HK-2 (cell line): ENCODE data around the gene PALLD.

Experiments
- DNase-seq: peaks from one replicate; pipeline ENCODE4 v3.0.0-alpha.2; 2018; ENCODE audit not compliant: unreplicated experiment

Gene PALLD

DNA sequence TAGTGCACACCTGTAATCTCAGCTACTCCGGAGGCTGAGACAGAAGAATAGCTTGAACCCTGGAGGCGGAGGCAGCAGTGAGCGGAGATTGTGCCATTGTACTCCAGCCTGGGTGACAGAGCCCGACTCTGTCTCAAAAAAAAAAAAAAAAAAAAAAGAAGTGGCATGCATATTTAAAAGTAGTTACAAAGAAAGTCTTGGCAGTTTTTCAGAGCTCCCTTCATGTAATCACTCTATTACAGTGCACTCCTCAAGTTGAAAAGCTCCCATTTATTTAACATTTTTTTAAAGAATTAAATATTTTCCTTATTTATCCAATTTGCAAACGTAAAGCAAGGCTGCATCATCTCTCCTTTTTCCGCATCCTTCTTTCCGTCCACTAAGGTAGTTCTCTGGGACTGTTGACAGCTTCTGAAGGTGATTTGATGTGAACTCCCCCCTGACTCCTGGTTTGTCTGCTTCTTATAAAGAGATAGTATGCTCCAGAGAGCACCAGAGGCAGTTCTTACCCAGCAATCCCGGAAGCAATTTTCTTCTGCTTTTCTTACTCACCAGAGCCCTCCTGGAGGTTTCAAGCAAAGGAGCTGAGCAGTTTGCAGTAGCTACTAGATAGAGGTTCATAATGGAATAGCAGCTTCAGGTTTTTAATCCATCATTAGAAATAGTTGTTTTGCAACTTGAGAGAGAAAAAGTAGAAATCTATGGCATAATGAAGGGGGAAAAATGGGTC lies 151.0 kb downstream of the PALLD start:
- DNase-seq = no peak

DNA sequence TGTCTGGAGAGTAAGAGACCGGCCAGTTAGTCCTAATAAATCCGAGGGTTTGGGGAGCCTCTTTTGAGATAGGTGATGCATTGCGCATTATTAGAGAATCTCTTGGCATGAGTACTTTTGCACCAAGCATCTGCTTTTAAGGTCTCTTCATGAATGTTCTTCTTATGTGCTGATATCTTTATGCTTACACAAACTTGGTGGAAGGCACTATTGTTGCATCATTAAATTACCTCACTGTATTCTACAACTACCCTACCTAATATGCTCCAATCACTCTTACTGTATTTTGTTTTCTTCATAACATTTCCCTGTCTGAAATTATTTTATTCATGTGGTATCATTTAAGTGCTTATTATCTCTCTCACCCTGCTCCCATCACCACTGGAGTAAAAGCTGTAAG lies 151.6 kb downstream of the PALLD start:
- no peak for DNase-seq

DNA sequence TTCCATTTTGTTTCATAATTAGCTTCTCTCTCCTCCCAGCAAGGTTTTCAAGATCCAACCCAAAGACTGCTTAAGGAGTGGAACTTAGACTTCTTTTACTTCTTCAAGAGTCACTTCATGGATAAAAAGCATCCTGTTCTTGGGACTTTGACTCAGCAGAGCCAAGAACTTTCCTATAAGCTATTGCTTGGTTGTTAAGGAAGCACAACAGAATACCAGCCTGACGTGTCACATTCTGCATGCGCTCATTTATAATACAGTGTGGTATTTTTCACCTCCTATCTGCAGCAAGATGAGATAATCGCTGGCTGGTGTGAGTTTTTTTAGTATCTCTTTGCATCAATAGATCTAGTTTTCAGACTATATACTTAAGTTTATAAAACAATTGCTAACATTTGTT lies 152.1 kb downstream of the PALLD start:
- no peak for DNase-seq

DNA sequence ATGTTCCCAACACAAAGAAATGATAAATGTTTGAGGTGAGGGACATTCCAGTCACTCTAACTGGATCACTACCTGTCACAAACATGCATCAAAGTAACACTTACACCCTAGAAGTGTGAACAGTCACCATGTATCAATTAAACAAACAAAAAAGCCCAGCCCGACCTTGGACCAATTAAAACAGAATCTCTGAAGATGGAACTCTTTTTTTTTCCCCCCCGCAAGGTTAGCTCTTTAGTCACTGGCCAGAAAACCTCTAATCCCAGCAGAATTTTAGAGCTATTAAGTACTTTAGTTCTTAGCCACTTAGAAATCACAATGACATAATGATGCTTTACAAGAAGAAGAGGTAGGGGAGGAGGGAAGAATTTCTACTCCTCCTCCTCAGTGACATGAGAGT lies 154.5 kb downstream of the PALLD start:
- DNase-seq = no peak

DNA sequence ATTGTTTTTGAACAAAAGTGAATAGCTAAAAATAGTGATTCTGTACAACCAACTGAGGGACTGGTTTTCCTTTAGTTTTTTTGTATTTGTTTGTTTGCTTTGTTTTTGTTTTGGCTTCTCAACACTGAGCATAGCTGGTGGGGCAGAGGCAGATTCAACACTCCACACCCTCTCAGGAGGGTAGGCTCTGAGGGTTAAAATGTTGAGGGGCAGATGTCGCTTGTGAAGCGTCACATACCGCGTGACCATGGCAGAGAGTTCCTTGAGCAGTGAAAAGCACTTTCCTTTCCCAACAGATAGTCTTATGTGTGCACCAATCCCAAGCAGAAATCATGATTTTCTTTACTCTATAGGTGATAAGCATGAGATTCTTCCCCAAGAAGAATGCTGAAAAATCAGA lies 155.0 kb downstream of the PALLD start:
- DNase-seq = no peak

DNA sequence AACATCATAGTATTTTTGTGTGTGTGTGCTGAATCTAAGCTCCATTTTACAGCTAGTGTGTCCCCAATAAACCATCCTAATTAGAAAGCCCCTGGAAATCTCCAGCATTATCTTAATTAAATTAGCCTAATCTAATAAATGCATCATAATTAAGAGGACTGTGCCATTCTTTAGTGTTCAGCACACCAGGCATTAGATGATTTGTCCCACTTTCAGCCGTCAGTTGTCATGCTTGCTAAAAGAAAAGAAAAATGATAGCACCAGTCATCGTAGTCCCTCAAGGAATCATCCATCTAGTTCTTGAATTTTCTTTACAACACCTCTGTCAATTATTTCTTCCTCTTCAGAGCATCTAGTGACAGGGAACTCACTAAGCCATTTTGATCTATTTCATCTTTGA lies 155.9 kb downstream of the PALLD start:
- DNase-seq = no peak

DNA sequence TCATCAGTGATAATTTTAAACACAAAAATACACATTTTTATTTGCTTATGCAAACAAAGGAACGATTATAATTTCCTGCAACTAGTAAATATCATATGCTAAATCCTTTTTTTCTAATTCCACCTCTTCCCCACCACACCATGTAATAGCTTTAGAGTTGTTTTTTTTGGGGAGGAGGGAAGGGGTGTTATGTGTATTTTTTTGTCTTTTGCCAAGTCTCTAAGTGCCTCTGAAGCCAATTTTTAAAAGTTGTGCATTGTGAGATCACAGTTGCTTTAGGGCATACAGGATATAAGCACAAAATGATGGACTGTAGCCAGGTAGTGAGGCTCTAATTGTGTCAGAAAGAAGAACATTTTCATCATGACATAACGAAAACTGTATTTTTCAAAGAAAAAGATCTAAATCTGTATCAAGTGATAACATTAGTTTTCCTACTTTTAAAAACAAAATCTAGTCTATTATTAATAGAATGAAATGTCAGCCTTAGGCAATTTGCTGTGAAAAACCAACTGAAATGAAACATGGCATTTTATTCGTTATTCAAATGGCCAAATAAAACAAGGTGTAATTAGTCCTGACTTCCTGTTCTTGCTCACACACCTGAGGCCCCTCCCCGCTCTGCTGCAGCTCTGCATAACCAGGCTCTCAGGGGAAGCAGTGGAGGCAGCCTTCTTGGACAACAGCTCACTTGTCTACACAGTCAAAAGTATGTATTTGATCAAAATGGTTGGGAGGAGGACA lies 157.4 kb downstream of the PALLD start:
- no peak for DNase-seq

DNA sequence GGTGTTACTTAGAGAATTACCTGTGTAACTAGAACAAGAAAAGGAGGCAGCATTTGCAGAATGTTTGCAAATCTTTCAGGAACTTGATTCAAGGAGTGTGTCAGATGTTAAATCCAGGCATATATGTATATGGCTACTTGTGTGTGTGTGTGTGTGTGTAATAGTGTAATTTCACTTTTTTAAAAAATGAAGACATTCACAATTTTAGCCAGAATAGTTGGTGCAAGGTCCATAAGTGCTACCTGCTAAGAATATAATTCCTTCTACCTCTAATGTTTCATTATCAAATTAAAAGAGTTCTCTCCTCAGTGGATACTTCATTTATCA lies 158.0 kb downstream of the PALLD start:
- DNase-seq = no peak

DNA sequence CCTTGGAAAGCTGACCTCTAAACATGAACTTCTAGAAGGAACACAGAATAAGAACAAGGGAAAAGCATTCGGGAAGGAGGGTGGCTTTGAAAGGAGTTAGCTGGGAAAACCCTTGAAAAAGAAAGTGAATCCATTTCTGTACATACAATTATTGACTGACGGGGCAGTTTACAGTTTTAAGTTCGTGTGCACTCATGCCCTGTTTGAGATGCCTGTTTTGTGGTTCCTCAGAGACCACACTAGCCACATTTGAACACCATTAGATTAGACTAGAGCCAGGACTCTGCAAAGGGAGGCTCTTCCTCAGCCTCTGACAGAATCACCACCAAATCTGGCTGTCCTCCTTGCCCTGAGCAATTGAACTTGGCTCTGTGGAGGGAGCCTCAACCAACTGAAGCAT lies 158.3 kb downstream of the PALLD start:
- DNase-seq = no peak

DNA sequence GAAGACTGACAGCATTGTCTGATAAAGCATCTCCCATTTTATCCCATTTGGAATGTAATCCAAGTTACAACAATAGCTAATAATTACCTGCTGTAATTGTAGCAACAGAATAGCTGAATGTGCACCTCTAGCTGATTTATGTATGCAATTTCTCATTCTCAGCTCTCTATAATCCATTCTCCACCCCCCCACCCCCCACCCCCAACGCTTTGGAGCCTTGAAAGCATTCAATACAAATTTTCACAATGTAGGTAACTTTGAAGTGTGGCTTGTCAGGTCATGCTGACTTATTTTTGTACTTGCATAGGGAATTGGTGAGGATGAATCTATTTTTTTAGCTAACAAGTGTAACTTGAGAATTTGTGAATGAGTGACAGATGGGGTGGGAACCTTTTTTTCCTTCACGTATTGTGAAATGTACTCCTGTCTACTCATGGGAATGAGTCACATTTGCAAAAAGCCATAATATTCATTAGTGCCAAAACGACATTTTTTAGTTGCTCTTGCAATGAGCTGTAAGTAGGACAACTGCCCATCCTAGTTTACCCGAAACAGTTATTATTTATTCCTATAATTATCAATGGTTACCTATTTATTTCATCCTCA lies 159.3 kb downstream of the PALLD start:
- no peak for DNase-seq

DNA sequence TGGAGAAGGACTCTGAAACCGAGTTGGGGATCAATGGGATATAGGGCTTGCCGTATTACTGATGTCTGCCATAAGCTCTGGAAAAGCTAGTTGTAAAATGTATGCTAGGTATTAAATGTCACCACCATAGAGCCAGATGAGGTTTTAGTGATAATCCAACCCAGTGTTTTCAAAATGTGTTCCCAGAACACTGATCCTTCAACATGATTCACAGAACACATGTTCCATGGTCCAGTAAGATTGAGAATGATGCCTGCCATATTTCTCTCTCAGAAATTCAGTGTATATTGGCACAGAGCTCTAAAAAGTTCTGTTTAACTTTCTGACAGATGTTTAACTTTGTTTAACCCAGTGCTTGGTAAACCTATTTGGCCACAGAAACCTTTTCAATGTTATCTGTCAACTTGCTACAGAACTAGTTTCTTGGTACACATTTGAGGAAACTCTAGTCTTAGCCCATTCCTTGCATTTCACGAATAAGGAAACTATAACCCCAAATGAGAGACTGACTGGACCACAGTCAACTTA lies 160.2 kb downstream of the PALLD start:
- DNase-seq = no peak

DNA sequence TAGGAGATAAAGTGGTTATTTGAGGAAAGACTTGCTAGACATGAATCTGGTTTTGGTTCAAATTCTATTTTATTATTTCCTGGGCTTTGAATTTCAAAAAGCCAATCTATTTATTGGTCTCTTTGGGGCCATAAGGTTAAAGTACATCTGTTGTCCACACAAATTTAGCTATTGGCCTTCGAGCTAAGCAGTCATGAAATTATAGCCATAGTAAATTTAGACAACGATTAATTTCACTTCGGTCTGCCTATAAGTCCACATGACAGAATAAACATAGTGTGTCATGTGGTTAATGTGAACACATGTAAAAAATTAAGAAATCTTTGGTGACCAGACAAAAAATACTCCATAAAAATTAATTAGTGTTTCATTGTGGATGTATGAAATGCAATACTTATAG lies 161.9 kb downstream of the PALLD start:
- DNase-seq = no peak

DNA sequence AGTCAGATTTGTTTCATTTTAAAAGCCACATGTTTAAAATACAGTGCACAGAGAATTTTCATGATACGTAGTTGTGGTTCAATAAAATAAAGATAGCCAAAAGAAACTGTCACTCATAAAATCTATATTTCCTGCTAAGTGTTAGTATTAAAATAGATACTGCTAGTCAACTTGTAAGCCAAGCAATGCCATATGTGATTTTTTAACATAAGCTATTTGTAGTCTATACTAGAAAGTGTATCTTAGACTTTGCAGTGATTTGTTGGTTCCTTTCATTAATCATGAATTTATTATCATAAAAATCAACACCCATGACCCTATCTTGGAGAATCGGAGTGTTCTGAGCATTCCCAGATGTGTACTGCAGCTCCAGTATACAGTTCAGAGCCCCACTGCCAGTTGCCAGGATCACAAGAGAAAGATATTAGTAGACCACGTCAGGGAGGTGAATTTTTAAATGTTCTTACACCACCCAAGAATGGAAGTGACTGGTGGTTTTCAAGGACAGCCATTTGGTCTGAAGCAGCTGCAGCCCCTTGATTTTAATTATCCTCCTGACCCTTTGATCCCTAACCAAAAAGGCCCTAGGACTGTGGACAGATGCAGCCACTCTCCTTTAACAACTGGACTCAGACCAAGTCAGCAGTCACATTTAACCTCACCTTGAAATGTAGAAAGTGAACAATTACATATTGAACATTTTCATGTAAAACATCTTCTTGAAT lies 163.1 kb downstream of the PALLD start:
- DNase-seq = no peak

DNA sequence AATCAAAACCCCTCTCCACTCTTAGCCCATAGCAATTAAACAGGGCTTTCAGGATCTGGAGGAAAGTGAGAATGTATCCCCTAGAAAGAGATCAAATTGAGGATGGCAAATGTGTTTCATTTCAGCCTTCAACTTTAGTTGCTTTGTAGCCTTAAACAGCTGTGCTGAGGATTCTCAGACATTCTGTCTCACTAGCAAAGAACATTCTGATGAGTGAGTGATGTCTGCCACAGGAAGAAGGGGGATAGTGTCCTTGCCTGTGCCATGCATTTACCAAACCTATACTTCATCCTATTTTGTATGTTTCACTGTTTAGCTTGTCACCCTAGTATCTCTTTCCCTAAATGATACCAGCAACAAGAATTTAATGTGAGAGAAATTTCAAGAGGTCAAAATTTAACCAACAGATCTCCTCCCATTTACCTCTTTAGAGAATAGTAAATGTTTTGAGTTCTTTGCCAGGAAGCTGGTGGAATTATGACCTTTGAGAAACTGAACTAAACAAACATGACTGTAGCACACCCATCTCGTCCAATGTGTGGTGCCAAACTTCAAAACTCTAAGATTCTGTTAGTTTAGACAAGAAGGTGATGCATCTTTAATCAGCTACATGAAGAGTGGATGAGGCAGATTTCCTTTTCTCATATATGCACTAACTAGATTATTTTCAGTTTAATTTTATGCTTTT lies 165.6 kb downstream of the PALLD start:
- no peak for DNase-seq

DNA sequence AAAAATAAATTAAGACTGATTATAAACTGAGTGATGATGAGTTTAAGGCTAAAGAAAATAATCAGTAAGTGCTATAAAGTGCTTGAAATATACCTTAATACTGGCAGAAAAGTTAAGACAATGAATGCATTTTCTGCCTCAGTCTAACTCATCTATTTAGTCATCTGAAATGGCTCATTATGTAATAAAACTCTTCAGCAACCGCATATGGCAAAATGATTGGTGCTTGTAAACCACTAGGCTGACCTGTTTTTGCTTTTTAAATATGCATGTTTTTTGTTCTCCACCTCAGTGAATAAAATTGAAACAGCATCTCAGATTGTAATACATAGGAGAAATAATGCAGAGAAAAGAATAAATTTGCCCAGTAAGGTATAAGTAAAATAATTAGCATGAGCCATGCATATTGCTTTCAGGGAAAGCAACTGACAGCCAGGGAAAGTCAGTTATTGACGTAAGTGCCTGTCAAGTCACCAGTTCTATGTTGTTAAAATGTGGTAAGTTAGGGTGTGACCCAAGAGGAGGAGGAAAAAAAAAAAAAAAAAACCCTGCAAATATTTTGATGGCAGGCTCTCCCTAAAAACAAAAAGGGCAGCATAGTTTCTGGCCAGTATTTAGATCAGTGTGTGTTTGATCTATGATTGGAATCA lies 167.5 kb downstream of the PALLD start:
- no peak for DNase-seq

DNA sequence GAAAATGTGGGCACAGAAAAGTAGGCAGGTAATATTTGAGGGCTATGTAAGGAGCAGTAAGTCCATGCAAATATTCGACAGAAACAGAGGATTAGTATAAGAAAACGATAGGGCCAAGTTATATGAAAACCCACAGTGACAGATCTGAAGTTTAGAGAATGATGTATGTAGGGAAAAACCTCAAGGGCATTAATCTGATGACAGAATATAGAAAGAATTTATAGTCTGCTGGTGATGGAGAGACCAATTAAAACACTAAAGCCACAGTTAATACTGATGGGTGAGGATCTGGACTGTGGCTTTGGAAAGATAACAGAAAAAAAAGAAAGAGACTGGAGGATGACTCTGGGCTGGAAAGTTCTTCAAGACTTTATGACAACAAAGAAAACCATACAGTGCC lies 169.7 kb downstream of the PALLD start:
- DNase-seq = no peak

DNA sequence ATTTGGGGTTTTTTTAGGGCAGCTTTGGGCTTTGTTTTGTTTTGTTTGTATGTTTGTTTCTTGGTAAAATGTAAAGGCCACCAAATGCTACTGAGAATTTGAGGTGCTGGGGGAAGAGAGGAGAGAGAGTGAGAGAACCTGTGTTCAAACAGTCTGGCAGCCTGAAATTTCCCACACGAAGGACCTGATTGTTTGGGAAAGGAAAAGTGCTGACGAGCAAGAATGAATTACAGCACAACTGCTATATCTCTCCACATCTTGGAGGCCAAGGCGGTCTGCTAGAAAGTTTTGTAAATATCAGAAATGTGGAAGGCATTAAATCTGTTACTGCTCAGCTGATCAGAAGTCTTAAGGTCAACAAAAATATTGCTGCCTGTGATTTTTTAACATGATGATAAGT lies 170.5 kb downstream of the PALLD start:
- DNase-seq = no peak

DNA sequence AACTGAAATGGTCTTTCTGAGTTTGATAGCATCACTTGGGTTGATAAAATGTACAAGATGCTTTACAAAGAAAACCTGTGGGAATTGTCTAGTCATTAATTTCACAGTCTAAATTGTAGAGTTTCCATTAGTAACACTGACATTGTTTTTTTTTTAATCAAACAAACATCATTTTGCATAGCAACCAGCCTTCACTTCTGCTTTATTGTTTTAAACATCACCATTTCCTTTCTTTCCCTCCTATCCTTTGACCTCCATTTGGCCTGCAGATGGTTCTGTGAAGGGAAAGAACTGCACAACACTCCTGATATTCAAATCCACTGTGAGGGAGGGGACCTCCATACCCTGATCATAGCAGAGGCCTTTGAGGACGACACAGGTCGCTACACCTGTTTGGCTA lies 171.1 kb downstream of the PALLD start:
- DNase-seq = no peak

DNA sequence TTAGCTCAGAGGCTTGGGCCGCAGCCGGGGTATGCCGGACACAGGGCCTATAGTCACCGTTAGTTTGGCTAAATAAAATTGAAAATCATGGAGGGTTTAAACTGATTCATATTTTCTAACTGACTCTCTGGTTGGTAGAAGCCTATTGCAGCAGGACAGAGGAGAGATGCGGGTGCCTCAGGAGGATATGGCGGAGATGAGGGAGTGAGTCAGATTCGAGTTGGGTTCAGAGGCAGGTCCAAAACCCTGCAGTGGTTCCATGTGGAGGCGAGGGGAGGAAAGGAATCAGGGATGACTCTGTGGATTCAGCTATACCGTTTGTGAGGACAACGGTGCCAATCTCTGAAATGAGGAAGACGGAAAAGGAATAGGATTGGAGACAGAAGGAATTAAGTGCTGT lies 176.6 kb downstream of the PALLD start:
- DNase-seq = no peak

DNA sequence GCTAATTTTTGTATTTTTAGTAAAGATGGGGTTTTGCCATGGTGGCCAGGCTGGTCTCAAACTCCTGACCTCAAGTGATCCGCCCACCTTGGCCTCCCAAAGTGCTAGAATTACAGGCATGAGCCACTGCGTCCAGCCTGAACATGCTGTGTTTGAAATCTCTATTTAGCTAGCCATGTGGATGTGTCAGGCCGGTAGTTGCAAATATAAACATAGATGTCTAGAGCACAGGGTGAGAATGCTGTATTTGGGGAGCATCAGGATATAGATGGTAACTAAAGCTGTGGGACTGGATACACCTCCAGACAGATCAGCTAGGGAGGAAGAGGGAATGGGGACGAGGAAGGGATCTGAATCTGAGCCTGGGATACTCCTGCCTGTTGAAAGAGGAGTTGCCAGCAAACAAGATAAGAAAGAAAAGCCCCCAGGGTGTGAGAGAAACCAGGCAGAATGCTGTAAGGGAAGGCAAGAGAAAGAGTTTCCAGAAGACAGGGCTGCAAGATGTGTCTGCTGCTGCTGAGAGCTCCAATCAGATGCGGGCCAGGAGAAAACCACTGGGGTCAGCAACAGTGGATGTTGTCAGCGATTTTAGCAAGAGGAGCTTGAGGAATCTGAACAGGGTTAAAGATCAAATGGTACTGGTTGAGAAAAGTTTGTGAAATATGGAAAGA lies 177.4 kb downstream of the PALLD start:
- no peak for DNase-seq

DNA sequence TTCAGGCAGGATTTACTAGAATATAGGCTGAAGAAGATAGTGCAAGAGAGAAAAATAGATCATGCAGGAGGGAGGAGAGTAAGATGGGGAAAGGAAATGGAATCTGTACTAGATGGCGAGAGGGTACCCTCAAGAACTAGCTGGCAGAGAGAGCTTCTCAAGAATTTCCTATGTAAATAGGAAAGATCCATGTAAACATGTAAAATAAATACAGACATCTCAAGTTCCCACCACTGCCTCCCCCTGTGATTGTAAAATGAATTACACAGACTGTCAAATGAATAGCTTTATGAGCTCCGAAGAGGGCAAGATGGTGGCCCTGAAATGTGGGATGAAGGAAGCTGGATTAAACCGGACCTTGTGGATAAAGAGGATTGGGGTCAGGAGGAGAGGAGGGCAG lies 178.0 kb downstream of the PALLD start:
- no peak for DNase-seq
